HS-5 (cell line): ENCODE measurements around the gene FREM1.

Experiments used
- DNase-seq: peaks from one replicate; pipeline ENCODE4 v3.0.0-alpha.2; 2012; ENCODE audit warnings: low read depth

The FREM1 gene

DNA sequence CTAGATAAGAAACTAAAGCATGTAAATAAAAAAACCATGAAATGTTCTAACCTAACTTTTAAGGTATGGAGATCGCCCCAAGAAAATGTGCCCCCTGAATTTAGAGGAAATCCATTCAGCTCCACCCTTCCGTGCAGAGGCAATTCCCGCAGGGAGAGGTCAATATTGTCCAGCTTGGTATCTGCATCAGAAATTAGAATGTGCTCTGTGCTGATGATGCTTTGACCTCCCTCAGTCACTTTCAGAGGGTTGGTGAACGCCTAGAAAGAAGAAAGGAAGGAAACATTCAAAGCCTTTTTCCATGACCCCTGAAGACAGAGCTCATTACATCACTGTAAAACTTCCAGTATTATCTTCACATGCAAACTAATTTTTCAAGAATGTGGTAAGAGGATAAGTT is 91.0 kb downstream of the FREM1 start:
- no peak for DNase-seq

DNA sequence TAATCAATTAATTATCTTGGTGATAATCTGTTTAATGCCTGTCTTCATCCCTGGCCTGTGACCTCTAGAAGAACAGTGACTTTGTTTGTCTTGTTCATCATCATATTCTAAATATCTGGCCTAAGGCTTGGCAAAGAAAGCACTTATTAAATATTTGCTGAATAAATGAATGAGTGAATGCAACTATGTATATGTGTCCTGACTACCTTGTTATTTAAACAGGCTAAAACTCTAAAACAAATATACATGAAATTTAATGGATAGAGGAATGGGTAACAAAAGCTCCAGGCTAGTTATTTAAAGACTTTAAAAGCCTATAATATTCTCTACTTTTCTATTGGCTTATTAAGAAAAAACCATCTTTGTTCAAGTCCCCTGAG is 96.0 kb downstream of the FREM1 start:
- no peak for DNase-seq

DNA sequence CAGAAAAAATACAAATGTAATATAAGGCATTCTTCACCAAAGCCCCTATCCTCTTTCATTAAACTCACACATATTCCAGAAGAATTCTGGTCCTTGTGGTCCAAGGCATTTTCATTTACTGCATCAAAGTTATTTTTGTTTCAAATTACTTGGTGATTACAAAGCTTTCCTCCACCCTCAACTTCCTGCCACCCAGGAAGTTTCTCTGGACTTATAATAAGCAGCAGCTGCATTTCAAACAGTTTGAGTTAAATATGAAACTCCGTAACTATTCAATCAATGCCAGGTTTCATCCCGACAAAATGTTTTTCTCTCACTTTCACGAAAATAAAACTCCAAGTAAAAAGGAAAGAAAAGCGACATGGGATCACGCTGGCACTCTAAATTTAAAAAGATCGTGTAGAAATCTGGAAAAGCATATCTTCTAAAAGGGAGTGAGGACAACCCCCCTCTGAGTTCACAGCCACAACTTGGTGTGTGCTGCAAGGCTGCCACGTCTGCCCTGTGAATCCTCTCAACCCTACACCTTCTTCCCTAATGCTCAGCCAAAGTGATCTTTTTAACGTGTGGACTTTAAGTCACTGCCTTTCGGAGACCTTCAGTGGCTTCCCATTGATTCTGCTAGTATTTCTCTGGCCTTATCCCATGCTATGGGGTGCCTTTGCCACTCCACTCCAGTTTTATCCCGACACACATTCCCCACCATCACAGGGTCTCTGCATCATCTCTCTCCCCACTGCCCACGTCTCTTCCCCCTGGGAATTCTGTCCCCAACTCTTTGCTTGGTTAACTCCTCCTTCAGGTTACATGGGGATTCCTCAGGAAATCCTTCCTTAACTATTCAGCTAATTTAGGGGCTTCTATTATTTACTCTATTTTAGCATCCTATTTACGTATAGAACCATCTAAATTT is 96.6 kb downstream of the FREM1 start:
- no peak for DNase-seq

DNA sequence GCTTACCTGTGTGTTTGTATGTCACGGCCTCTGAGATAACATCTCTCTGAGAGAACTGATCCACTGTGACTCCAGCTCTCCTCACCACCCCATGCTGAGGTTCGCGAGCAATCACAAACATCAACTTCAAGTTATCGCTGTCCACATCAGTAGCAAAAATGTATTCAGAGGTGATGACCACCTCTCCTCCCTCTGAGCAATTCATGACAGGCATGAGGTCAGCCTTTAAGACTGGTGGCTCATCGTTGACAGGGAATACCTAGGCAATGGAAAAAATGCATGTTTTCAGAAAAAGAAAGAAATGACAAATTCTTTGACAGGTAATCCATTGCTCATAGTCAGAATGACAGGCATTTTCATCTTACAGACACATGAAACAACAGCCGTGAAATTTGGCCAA is 97.4 kb downstream of the FREM1 start:
- no peak for DNase-seq

DNA sequence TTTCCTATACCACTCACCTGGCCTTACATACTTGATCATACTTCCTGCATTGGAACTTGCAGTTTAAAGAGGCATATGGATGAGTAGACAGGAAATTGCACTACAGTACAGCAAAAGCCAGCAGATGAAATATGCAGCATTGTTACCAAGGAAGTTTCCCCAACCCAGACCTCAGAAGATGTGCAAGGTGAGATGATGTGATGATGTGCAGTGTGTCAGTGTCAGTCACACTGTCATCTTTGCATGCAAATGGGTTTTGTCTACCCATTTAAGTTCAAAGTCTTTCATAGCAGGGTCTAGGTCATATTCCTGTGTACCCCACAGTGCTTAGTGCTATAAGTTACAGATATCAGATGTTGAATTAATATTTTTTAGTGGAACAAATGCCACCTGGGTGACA is 98.4 kb downstream of the FREM1 start:
- DNase-seq = peak; percentile 3

DNA sequence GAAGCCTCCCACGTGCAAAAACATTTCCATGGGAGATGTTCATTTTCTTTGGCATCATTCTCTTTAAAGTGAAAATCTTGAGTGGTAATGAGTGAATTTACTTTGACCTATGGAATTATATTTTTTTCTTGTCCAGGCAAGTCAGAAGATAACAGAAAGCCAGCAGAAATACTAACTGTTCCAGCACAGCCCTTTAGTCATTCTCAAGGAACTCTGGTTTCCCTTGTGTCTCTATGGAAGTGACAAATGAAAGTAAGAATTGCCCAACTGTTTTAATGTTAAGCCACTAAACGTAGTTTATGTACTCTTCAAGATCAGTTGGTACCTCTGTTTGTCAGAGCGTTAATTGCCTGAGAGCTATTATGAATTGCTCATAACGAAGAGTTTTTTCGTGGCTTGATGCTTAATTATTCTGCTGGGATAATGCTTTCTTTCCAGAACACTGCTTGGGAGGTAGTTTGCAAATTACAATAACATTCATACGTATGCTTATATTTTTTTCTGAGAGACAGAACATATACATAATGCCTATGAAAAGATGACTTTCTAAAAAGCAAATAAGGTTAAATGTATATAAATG is 103.2 kb downstream of the FREM1 start:
- no peak for DNase-seq

DNA sequence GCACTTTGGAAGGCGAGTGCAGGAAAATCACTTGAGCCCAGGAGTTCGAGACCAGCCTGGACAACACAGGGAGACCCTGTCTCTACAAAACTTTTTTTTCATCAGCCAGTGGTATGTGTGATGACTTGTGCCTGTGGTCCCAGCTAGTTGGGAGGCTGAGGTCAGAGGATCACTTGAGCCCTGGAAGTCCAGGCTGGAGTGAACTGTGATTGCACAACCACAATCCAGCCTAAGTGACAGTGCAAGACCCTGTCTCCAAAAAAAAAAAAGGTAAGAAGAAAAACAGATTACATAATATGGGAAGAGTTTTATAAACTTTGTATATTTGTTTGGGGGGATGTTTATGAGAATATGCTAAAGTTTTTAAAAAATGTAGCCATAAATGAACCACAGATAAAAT is 111.2 kb downstream of the FREM1 start:
- no peak for DNase-seq

DNA sequence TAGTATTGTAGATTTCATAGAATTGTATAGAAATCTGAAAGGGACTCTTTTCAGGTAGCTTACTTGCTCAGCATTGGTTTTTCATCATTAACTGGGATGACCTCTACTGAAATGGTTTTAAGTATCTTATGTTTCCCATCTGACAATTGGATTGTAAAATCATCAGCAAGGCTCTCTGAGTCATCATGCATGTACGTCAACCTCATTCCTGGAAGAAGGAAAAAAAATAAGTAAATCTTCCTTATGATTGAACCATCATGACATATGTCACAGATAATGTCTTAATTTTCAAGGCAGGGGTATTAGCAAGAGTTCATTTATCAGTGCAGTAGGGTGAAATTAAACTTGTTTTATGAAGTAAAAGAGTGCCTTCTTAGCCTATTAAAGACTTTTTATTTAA is 112.8 kb downstream of the FREM1 start:
- DNase-seq = no peak

DNA sequence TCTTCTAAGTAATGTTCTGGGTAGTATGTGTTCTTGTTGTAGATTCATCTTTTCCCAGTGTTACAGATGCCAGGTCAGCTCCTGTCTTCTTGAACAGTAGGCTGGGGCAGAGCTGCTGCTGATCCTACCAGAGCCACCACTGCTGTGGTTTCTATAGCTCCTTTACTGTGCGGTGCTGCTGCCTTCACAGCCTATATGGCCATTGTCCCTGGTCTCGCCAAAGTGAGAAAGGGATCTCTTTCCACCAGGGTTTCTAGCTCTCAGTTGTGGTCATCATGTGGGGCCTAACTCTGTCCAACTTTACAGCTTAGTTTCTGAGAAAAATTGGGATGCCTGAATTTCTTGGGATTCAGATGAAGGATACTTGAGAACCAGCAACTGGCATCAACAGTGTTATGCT is 116.8 kb downstream of the FREM1 start:
- DNase-seq = no peak

DNA sequence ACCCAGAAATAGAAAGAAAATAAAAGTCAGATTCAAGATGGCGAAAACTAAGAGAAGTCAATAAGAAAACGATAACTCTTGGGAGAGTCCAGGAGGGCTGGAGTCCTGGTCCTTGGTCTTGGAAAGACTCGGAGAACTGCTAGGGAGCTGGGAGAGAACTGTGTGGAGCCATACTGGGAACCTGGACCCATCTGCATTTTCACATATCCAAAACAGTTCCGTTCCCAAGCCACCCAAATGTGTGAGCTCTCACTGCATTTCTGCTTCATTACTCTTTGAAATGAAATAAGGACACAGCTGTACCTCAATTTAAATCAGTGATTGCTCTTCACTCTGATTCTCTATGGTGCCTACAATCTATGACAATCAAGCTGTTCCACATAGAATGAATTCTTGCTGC is 119.6 kb downstream of the FREM1 start:
- no peak for DNase-seq

DNA sequence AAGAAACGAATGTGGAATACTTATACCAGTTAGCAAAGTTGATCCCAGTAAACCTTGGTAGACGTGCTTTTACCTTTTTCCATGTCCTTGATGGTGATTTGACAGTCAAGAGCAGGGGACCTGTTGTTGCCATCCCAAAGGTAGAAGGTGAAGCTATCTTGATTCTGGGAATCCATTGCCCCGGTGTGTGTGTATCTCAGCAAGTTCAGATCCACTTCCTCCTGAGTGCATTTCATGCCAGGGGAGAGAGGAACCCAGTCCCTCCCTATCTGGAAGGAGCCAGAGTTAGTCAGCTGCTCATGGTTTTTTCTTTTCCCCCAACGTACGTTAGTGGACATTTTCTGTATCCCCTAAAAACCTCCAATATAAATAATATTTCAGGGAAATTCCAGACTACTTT is 121.4 kb downstream of the FREM1 start:
- DNase-seq = no peak

DNA sequence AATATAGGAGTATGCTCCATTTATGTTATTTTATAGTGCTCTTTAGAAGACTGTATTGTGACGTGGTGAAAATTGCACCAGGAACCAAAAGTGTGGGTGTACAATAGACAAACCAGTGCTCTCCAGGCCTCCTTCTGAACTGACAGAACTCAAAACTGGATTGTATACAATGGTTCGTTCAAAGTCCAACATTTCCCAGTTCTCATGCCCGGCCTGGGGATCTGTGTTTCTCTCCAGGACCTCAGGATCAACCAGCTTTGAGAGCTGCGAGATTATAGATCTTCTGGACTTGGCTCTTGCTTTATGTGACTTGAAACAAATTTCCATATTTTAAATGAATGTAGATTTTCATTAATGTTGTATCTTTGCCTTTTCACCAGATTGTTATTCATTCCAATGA is 126.9 kb downstream of the FREM1 start:
- DNase-seq = no peak

DNA sequence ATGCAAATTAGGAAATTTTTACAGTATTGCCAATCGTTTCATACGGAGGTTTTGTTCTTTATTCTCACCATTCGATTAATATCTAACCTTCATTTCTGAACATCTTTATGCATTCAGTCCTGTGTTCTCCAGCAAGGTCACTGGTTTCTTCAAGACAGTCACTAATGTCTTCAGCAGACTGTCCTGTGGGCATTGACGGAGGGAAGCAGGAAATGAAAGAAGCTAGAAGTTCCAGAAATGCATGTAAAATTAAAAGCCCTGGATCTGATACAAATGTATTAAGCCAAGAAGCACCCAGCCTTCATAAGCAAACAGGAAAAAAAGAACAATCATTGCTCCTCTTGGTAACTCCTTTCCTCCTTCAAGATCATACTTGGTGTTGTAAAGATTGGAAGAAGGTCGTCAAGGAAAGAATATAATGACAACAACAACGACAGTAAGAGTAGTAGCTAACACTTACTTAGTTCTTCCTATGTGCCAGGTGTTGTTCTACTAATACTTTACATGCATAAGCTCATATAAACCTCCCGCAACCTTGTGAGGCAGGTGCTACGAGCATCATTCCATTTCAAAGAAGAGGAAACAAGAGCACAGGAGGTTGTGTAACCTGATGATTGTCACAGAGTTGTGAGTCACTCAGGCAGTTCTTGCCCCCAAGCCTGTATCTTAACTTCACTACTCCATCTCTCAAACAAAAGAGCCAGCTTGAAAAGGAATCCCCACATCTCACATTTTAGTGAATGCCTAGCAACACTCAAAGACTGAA is 127.8 kb downstream of the FREM1 start:
- DNase-seq = no peak

DNA sequence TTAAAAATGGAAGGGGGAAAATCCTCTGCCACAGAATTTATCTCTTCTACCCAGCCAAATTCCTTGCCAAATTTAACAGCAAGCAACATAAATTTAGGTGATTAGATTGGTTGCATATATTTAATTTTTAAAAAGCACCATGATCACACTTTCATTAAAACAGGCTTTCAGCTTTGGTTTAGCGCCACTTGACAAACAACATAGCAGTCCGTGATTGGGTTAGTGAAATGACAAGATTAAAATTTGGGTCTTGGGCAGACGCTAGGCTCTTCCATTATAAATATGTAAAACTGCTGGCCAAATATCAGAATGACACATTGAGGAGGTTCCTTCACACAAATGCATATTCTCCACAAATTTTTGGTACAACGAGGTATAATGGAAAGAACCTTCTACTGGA is 129.5 kb downstream of the FREM1 start:
- no peak for DNase-seq

DNA sequence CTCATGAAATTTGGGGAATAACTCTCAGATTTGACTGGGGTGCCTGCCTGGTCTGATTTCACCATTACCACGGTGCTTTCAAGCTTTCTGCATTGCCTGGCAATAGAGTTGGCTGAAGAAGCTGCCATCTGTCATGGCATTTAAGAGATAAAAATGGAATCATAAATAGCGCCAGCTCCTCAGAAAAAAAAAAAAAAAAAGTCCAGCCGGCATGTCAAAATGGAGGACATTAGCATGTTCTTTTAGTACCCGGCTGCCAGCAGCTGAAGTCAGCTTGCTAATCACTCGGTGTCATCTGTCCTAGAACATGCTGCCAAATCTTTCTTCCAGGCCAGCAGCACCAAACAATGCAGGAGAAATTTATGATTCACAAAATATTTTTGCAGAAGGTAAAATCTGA is 130.0 kb downstream of the FREM1 start:
- no peak for DNase-seq

DNA sequence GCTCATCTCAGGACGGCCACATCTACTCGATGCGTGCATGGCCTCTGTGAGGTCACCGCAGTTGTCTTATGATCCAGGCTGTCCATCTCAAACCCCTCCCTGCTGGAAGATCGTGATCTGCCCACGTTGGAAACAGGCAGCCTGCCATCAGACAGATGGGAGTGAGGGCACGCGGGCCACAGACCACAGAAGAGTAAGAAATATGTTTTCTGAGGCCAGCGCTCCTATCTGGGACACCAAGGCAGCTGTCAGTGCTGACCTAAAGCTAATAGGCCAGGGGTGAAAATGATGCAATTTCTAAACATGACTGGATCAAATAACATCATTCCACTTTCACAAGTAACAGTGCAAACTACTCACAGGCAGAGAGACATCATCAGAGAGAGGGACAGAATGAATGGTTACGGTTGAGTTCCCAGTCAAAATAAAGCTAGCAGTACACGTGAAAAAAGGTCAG is 130.6 kb downstream of the FREM1 start:
- DNase-seq = no peak

DNA sequence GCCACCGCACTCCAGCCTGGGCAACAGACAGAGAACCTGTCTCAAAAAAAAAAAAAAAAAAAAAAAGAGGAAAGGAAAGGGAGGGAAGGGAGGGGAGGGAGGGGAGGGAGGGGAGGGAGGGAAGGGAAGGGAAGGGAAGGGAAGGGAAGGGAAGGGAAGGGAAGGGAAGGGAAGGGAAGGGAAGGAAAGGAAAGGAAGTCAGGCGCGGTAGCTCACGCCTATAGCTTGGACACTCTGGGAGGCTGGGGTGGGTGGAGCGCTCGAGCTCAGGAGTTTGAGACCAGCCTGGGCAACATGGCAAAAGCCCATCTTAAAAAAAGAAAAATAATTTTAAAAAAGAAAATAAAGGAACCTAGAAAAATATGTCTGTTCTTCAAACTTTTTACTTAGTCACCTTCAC is 131.7 kb downstream of the FREM1 start:
- DNase-seq = no peak

DNA sequence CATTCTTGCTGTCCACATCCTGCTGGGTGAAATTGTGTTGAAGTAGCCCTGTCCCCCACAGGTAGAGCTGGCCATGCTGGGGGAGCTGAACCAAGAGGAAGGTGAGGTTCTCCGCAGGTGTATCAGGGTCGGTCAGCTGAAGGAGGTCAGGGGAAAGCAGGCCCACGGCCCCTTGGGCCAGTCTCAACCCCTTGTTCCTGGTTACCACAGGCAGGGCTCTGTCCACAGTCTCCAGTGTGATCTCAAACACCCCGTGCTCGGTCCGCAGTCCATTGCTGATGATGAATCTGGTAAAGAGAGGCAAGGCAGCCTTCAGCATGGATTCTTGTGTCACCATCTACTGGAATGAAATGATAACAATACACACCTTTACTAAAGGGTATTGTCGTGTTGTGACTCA is 134.3 kb downstream of the FREM1 start:
- no peak for DNase-seq

DNA sequence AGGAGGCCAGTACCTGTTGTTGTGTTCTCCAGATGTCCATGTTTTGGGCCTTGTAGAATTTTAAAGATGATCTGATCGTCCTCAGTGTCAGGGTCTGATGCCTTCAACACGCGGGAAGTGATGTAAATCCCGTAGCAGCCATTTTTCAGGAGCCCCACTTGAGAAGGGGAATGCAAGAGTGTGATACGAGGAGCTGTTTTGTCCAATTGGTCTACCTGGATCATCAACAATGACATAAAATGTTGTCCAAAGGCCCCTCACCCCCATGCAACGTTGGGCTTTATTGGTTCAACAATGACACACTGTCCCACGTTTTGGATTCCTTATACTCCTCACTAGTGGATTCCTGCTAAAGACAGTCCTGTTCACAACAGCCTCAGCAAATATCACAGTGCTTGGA is 139.6 kb downstream of the FREM1 start:
- no peak for DNase-seq

DNA sequence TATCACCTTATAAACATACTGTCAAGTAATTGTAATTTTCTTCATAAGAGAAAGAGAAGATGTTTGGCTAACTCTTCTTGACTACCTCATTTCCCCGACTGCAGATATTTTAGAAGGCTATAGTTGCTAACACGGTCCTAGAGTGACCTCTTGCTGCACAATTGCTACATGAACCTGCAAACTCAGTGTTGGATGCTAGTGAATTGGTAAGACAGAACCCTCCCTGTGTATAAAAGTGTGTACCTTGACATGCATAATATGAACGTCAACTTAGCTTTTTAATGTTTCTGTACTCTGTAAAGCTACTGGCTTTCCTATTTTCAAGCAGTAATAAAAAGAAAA is 141.0 kb downstream of the FREM1 start:
- no peak for DNase-seq

DNA sequence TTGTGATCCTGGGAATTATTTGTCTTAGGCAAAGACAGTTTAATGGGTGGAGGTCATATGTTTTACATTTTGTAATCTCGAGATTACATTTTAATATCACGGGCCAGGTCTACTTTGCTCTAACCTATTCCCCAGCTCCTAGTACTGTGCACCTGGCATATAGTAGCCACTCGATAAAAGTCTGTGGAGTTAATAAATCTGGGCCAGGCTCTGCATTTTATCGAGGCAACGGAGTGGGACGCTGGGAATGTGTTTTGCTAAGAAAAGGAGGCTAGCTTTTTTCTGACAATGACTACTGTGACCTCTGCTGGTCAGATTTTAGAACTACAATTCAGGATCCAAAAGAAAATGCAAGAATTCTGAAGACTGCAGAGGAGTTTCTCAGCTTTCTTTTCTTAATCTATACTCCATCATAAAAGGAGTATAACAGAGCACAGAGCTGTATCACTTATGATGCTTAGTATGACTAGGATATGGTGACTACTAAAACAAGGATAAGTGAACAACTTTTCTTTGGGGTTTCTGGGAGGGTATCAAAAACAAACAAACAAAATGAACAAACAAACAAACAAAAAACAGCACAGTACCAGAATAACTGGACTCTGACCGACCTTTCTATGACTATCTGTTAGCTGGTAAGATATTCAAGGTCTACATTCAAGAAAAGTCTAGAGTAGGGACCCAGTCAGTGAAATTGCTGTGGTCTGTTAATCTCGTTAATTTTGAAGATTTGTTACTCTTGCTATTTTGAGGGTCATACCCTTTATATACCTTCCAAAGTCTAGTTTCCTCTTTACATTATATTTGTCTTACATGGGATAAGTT is 141.6 kb downstream of the FREM1 start:
- DNase-seq = peak; percentile 32

DNA sequence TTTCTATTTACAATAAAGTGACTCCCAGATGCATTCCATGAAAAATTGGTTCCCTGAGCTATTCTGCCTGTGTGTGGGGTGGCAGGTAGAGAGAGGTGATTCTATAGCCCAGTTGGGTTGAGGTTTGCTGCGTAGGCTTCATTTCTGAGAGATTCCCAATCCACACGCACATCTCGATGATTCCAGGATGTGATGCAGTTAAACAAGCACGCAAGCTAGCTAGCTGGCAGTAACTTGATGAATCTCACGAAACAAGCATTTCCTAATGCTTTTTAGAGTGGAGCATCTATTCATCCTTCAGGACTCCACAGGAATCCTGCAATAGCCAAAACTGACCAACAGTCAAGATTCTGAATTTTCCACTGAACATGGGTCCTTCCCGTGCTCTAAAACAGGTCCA is 143.9 kb downstream of the FREM1 start:
- DNase-seq = no peak
